ENCODE results near the gene EFNA5. TPM values are rescaled to one million over a fixed set of nuclear protein-coding genes. Genes with fewer than 3 reads are reported as not detected.

EFNA5 gene
- total RNA-seq, 1 donor from 2014 or later: 11.8 TPM

DNA sequence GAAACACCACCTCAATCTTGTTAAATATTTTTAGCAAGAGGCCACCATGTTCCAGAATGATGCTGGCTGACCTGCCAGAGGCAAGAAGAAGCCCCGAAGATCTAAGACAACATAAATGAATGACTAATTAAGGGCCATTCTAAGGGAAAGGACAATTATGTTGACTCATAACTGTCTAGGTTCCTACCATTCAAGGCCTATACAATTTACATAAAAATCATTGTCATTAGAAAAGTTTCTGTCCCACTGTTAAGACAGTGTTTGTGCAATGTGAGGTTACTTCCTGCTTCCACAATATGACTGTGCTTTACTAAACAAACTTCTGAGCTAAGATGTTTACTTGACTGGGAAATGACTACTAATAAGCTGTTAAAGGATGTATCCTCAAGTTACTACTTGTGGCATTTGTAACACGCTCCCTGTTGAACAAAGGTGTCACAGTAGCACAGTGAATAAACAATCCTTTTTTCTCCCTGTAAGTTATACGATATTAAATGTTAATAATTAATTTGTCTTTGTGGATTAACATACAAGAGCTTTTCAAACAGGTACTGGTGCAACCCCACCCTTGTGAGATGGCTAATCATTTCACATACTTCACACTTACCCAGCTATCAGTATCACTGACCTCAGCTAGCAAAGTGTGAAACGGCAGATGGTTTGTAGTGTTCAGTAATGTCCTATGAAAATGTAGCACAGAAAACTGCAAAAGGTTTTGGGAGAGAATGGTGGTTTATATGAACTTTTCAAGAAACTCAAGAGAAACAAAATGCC, 195.8 kb downstream of the EFNA5 start:
- H3K36me3 ChIP-seq: no peaks in the 10 kb centered on the region
- no peak overlapping the region for H3K27ac ChIP-seq
- no peak for DNase-seq (ENCODE audit: extremely low spot score in 2 of 2)
- H3K9me3 ChIP-seq: no peaks in the 10 kb centered on the region
- H3K27me3 ChIP-seq: no peaks in the 10 kb centered on the region
- intact Hi-C loops (cut with DNase I): no loop called here
- TF ChIP-seq POLR2A (IDR thresholded peaks at IDR 0.05) (no peak), POLR2AphosphoS5 (IDR thresholded peaks at IDR 0.05; ENCODE audit: insufficient read depth in 1 of 2, low read depth in 1 of 2) (no peak)
- TF ChIP-seq, protein P1, sequence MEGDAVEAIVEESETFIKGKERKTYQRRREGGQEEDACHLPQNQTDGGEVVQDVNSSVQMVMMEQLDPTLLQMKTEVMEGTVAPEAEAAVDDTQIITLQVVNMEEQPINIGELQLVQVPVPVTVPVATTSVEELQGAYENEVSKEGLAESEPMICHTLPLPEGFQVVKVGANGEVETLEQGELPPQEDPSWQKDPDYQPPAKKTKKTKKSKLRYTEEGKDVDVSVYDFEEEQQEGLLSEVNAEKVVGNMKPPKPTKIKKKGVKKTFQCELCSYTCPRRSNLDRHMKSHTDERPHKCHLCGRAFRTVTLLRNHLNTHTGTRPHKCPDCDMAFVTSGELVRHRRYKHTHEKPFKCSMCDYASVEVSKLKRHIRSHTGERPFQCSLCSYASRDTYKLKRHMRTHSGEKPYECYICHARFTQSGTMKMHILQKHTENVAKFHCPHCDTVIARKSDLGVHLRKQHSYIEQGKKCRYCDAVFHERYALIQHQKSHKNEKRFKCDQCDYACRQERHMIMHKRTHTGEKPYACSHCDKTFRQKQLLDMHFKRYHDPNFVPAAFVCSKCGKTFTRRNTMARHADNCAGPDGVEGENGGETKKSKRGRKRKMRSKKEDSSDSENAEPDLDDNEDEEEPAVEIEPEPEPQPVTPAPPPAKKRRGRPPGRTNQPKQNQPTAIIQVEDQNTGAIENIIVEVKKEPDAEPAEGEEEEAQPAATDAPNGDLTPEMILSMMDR (IDR thresholded peaks at IDR 0.05): no peak
- peaks cover 39% of the 10 kb centered on the region for H3K4me1 ChIP-seq
- H3K4me3 ChIP-seq: no peak overlapping the region

DNA sequence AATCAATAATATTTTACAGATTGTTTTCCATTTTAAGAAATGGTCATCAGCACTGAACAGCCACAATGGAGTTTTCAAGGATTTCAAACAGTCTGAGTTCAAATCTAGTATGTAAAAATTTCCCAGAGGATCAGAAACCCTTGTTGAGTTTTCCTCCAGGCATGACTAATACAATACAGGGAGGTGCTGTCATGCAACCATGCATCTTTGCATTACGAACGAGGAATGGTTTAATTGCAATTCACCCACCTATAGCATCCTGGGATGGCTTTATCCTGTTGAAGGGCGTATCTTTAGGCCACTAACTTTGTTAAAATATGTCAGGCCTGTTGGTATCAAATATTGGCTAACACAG, 196.4 kb downstream of the EFNA5 start:
- intact Hi-C loops (cut with DNase I): no loop called here
- H3K4me3 ChIP-seq: no peak overlapping the region
- H3K27ac ChIP-seq: no peak overlapping the region
- H3K9me3 ChIP-seq: no peaks in the 10 kb centered on the region
- peaks cover 43% of the 10 kb centered on the region for H3K4me1 ChIP-seq
- DNase-seq (ENCODE audit: extremely low spot score in 2 of 2): no peak
- TF ChIP-seq POLR2AphosphoS5 (IDR thresholded peaks at IDR 0.05; ENCODE audit: insufficient read depth in 1 of 2, low read depth in 1 of 2): no peak
- TF ChIP-seq, protein P1 (IDR thresholded peaks at IDR 0.05): no peak
- no peak for TF ChIP-seq POLR2A (IDR thresholded peaks at IDR 0.05)
- no peaks in the 10 kb centered on the region for H3K36me3 ChIP-seq
- no peaks in the 10 kb centered on the region for H3K27me3 ChIP-seq

DNA sequence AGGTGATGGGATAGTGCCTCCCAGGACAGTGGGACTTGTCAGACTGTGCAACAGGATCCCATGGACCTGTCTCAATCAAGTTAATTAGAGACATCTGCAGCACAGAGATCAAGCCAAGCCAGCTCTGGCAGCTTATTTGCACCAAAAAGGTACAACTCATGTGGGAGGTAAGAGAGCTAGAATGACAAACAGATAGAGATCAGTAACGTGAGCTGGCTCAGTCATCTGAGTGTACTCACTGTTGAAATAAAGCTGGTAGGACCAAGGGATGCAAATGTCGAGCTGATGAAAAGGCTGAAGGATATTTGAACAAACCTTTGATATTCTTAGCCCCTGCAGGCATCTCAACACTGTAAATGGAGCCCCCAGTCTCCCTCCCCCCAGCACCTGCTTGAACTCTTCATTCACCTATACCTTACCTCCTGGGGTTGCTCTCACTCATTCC, 198.1 kb downstream of the EFNA5 start:
- Histone ChIP-seq H3K4me3 (no peak overlapping the region), H3K27ac (no peak overlapping the region), H3K4me1 (peaks cover 50% of the 10 kb centered on the region), H3K9me3 (no peaks in the 10 kb centered on the region), H3K27me3 (no peaks in the 10 kb centered on the region), H3K36me3 (no peaks in the 10 kb centered on the region)
- no peak for DNase-seq (ENCODE audit: extremely low spot score in 2 of 2)
- intact Hi-C loops (cut with DNase I): no loop called here
- TF ChIP-seq, protein P1 (IDR thresholded peaks at IDR 0.05): no peak
- TF ChIP-seq POLR2AphosphoS5 (IDR thresholded peaks at IDR 0.05; ENCODE audit: insufficient read depth in 1 of 2, low read depth in 1 of 2) (no peak), POLR2A (IDR thresholded peaks at IDR 0.05) (no peak)

DNA sequence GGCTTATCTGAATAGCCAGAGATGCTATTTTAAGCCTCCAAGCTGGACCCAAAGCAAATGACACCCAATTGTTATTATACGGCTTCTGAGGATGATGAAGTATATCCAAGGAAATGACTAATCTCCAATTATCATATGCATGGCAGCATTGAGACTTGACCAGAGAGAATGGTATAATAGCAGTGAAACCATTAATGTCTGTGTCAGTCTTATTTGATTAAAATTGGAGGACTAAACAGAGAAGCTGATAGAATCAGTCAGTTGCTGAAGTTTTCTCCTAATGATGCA, 200.5 kb downstream of the EFNA5 start:
- intact Hi-C loops (cut with DNase I): no loop called here
- no peak for TF ChIP-seq POLR2AphosphoS5 (IDR thresholded peaks at IDR 0.05; ENCODE audit: insufficient read depth in 1 of 2, low read depth in 1 of 2)
- no peak for TF ChIP-seq POLR2A (IDR thresholded peaks at IDR 0.05)
- TF ChIP-seq, protein P1 (IDR thresholded peaks at IDR 0.05): no peak
- Histone ChIP-seq H3K4me1 (peaks cover 58% of the 10 kb centered on the region), H3K27me3 (no peaks in the 10 kb centered on the region), H3K4me3 (no peak overlapping the region), H3K9me3 (no peaks in the 10 kb centered on the region), H3K36me3 (no peaks in the 10 kb centered on the region), H3K27ac (no peak overlapping the region)
- no peak for DNase-seq (ENCODE audit: extremely low spot score in 2 of 2)

DNA sequence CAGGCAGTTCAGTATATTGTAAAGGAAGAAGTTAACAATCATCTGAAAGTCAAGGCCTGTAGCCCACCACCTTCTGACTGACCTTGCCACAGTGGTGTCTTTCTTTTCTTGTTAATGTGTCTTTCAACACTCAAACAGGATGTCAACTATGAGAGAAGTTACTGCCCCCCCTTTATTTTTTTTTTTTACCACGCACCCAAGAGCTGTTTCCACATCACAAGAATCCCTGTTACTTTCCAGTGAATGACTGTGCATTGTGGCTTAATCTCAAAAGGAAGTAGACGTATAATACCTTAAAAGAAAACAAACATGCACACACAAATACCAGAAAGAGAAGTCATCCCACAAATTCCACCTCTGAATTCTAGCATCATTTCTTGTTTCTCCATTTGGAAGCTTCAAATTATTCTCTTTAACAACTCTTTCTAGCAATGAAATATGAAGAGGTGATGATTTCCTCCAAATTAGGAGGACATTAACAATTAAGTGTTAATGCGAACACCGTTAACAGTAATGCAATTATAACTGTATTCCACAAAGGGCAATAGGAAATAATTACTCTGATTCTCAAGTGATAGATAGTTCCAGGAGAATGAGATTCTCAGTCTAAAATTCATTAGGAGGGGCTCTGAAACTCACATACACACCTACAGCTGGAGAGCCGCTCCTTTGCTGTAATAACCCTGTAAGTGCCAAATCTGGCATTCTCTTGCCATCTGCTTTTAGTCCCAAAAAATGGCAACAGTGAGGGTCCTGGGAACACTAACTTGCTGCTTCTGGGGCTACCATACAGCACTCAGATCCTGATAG, 201.0 kb downstream of the EFNA5 start:
- no peak overlapping the region for H3K27ac ChIP-seq
- no peaks in the 10 kb centered on the region for H3K9me3 ChIP-seq
- H3K36me3 ChIP-seq: no peaks in the 10 kb centered on the region
- no peaks in the 10 kb centered on the region for H3K27me3 ChIP-seq
- no peak for TF ChIP-seq POLR2A (IDR thresholded peaks at IDR 0.05)
- TF ChIP-seq POLR2AphosphoS5 (IDR thresholded peaks at IDR 0.05; ENCODE audit: insufficient read depth in 1 of 2, low read depth in 1 of 2): peak in 1 of 2 donors; percentile 28
- no peak overlapping the region for H3K4me3 ChIP-seq
- H3K4me1 ChIP-seq: peaks cover 54% of the 10 kb centered on the region
- no peak for DNase-seq (ENCODE audit: extremely low spot score in 2 of 2)
- intact Hi-C loops (cut with DNase I): no loop called here

Measured in vagina (tissue), 2 donors.